HK-2 (cell line): ENCODE results near the gene ABCA1.
"Not testable (repeated sequence)": the region's sequence is repeated elsewhere in the genome, so short reads cannot be mapped to it uniquely, and the experiment has no call there.

Experiments used
- DNase-seq: peaks from one replicate; pipeline ENCODE4 v3.0.0-alpha.2; 2018; ENCODE audit not compliant: unreplicated experiment

The ABCA1 gene

GRCh38 chr9:104872656-104873488 is 55.1 kb downstream of the ABCA1 start:
- DNase-seq = peak; percentile 80

- no peak for DNase-seq
These were observed 55.9 kb downstream of the ABCA1 start for GRCh38 chr9:104871961-104872527.

- DNase-seq = no peak
These were observed 58.1 kb downstream of the ABCA1 start for GRCh38 chr9:104869811-104870210.

- peak; percentile 45 for DNase-seq
These were observed 59.1 kb downstream of the ABCA1 start for GRCh38 chr9:104868687-104869404.

GRCh38 chr9:104868303-104868686 is 59.7 kb downstream of the ABCA1 start:
- no peak for DNase-seq

- DNase-seq = no peak
These were observed 61.8 kb downstream of the ABCA1 start for GRCh38 chr9:104866191-104866590.

- no peak for DNase-seq
These were observed 63.3 kb downstream of the ABCA1 start for GRCh38 chr9:104864675-104865104.

GRCh38 chr9:104863180-104863883 is 64.6 kb downstream of the ABCA1 start:
- DNase-seq = peak; percentile 40

- no peak for DNase-seq
These were observed 66.6 kb downstream of the ABCA1 start for GRCh38 chr9:104861397-104861796.

- no peak for DNase-seq
These were observed 67.7 kb downstream of the ABCA1 start for GRCh38 chr9:104860263-104860662.

GRCh38 chr9:104858846-104859245 is 69.1 kb downstream of the ABCA1 start:
- no peak for DNase-seq

- no peak for DNase-seq
These were observed 69.7 kb downstream of the ABCA1 start for GRCh38 chr9:104858271-104858670.

GRCh38 chr9:104856413-104856941 is 71.5 kb downstream of the ABCA1 start:
- no peak for DNase-seq

- no peak for DNase-seq
These were observed 72.1 kb downstream of the ABCA1 start for GRCh38 chr9:104855807-104856206.

GRCh38 chr9:104855258-104855657 is 72.7 kb downstream of the ABCA1 start:
- DNase-seq = not testable (repeated sequence)

- DNase-seq = no peak
These were observed 73.3 kb downstream of the ABCA1 start for GRCh38 chr9:104854613-104855012.

- no peak for DNase-seq
These were observed 74.3 kb downstream of the ABCA1 start for GRCh38 chr9:104853683-104854082.

- DNase-seq = no peak
These were observed 74.8 kb downstream of the ABCA1 start for GRCh38 chr9:104853159-104853558.

- DNase-seq = no peak
These were observed 76.4 kb downstream of the ABCA1 start for GRCh38 chr9:104851546-104851920.

- DNase-seq = no peak
These were observed 77.0 kb downstream of the ABCA1 start for GRCh38 chr9:104850786-104851545.

- DNase-seq = no peak
These were observed 78.9 kb downstream of the ABCA1 start for GRCh38 chr9:104849023-104849422.
